Retinal pigment epithelial cell (primary cell): Measurements from ENCODE around the gene ZNF189.

ENCODE experiments used
- DNase-seq: peaks from one replicate; pipeline ENCODE4 v3.0.0-alpha.2; 2010; ENCODE audit warnings: low read depth
- H3K4me3 ChIP-seq: 2 replicates; pipeline ENCODE4 v1.5.1; 2011; ENCODE audit warnings: mild to moderate bottlenecking, low read length, control low read depth, moderate library complexity
- CTCF ChIP-seq: conservative IDR thresholded peaks from 2 replicates; pipeline ENCODE4 v1.5.1; 2011; ENCODE audit warnings: low read depth, low read length, control low read depth, inconsistent platforms

Gene ZNF189

GRCh38 chr9:101418518-101419430 lies 20.1 kb downstream of the ZNF189 start:
- DNase-seq = no peak
- H3K4me3 ChIP-seq = no peak overlapping the region
- TF ChIP-seq CTCF = no peak

GRCh38 chr9:101419863-101420262 lies 21.2 kb downstream of the ZNF189 start:
- DNase-seq = no peak
- H3K4me3 ChIP-seq = no peak overlapping the region
- TF ChIP-seq CTCF = no peak

GRCh38 chr9:101421653-101422065 lies 23.0 kb downstream of the ZNF189 start:
- H3K4me3 ChIP-seq = no peak overlapping the region
- no peak for TF ChIP-seq CTCF
- no peak for DNase-seq

- no peak for TF ChIP-seq CTCF
- no peak overlapping the region for H3K4me3 ChIP-seq
- DNase-seq = no peak
Measured at GRCh38 chr9:101427358-101427757, 28.7 kb downstream of the ZNF189 start.

- H3K4me3 ChIP-seq = no peak overlapping the region
- no peak for TF ChIP-seq CTCF
Measured at GRCh38 chr9:101427957-101428655, 29.5 kb downstream of the ZNF189 start.

GRCh38 chr9:101428909-101429308 lies 30.3 kb downstream of the ZNF189 start:
- TF ChIP-seq CTCF = no peak
- no peak overlapping the region for H3K4me3 ChIP-seq
- no peak for DNase-seq

More at GRCh38 chr9:101427957-101428655, 29.5 kb downstream of the ZNF189 start:
- DNase-seq = no peak
